Urothelium cell line (cell line): ENCODE data around the gene TMEM179.

Experiments used
- DNase-seq: peaks from one replicate; pipeline ENCODE4 v3.0.0; 2011; ENCODE audit warnings: low spot score, mixed read lengths
- FAIRE-seq: peaks from 2 replicates; lab custom pipeline; 2011; peaks lifted over from hg19 to GRCh38; lab: Jason Lieb, UNC

TMEM179 gene

GRCh38 chr14:104558231-104559027 is 46.1 kb downstream of the TMEM179 start:
- FAIRE-seq (no peak), DNase-seq (no peak)

GRCh38 chr14:104557766-104558165 is 46.8 kb downstream of the TMEM179 start:
- no peak for FAIRE-seq
- no peak for DNase-seq

DNA sequence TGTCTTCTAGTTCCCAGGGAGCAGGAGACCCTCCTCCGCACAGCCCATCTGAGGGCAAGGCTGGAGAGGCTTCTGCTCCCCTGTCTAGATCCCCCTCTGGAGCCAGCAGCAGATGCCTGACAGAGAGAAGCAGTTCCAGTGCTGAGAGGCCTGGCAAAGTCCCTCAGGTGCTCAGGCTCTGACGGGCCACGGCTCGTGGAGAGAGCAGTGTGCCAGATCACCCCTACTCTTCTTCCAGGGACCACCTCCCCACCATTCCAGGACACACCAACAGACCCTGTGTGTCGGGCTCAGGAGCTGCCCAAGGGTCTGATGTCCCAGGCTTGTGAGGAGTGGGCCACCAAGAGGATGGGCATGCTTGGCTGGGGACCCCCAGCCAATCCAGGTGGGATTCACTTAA is 47.5 kb downstream of the TMEM179 start:
- no peak for FAIRE-seq
- DNase-seq: no peak

- FAIRE-seq: no peak
- DNase-seq: no peak
Observed at GRCh38 chr14:104556256-104557021, 48.1 kb downstream of the TMEM179 start.

DNA sequence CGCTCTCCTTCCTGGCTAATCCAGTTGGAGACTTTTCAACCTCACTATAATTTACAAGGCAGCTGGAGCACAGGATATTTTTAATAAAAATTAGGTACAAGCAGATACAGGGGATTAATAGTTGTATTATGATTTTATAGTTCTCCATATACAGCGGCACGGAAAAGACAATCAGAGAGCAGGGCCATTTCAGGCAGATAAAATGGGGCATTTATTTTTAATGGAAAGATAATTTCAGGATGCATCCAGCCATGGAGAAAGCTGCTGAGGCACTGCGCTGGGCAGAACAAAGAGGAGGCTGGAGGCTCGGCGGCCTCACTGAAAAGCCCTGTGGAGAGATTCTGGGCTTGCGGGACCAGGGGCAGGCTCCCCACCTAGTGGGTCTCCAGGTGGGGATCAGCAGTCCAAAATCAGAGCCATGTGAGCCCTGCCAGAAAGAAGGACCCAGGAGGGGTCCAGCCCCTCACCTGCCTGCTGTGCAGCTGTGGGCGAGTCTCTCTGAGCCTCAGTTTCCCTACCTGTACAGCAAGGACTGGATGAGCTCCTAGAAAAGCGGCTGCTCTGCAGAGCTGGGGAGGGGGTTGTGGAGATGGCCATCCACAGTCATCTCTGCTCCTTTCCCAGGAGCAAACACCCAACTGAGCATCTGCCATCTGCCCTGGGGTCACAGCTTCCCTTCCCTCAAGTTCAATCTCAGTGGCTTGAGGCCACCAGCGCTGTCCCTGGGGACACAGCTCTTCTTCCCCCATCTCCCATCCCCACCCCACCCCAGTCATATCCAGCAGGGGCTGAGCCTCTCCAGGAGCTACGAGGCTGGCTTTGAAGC is 48.9 kb downstream of the TMEM179 start:
- no peak for DNase-seq
- no peak for FAIRE-seq

DNA sequence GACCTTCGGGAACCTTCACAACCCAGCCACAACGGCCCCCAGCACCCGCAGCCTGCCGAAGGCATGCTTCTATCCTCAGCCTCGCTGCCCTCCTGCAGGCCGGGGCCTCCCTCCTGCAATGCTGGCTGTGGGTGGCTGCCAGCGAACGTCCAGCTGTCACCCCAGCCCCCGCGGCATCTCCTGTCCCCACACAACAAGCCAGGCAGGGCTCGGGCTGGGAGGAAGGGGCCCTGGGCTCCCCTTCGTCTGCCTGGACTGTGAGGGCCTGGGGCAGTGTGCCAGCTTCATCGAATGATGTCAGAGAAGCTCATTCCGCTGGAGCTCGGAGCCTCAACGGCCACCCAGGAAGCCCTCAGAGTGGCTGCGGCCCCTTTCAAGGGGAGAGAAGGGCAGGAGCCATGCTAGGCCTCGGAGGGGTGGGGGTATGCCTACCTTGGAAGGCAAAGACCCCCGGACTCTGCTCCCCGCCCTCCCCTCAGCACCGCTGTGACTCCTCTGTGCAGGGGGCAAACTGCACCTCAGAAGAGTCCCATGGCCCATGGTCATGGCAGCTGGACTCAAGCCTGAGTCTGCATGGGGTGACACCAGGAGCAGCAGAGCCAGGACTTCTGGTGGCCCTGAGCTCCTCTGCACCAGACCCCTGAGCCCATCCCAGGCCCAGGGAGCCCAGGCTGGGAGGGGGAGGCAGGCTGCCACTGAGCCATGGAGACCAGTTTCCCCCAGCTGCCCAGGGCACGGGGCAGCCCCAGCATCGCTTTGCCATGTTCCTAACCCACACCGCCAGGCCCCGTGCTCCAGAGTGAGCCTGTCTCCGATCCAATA is 49.8 kb downstream of the TMEM179 start:
- FAIRE-seq (no peak), DNase-seq (no peak)

GRCh38 chr14:104554088-104554607 is 50.4 kb downstream of the TMEM179 start:
- FAIRE-seq: no peak
- DNase-seq: no peak

- FAIRE-seq: no peak
- DNase-seq: no peak
Observed at GRCh38 chr14:104553166-104554087, 51.1 kb downstream of the TMEM179 start.

DNA sequence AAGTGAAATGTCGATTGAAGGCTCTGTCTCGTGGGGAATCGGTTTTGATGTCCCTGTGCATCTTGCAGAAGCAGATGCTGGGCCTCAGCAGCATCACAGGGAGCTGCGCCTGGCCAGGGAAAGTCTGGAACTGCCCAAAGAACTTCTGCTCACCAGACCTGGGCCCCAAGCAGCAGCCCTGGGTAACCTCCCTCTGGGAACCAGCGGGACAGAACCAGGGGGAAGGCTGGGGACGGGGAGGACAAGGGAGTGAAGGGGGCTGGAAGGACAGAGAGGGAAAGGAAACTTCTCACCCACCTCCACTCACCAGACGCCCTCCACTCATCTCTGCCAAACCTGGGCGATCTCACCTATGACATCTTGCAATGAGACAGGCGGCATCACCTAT is 51.8 kb downstream of the TMEM179 start:
- no peak for DNase-seq
- no peak for FAIRE-seq

GRCh38 chr14:104551851-104552737 is 52.5 kb downstream of the TMEM179 start:
- DNase-seq (no peak), FAIRE-seq (no peak)

DNA sequence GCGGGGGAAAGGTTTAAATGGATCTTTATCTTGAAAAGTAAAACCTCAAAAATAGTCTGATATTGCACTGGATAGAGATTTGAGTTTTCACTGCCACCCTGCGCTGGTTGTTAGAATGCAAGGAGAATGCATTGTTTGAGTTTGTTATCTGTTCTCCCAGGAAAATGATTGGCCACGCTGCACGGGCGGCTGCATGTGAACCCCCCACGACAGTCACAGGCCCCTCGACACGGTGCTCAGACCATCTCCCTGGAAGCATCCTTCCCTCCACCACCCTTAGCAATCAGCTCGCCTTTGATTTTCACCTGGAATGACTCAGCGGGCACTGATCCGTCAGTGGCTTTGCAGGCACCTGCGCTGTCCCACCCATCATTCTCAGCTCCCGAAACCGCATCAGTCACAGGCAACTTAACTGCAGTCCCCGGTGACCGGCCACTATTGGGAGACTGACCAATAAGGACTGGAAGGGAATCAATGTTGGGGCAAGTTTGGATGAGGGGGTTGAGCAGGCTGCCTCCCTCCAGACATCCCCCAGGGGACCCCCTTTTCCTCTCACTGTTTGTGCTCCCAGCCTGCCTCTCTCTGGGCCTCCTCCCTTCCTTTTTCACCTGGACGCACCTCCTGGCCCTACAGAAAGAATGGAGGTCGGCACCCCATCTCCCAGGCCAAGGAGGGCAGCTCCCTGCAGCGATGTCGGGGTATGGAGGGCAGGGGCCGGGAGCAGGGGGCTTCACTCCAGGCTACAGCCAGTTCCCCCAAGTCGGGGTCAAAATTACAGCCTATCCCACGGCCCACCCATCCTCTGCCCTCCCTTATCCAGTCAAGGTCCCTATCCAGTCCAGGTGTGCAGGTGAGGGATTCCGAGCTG is 53.5 kb downstream of the TMEM179 start:
- DNase-seq (no peak), FAIRE-seq (no peak)

GRCh38 chr14:104550340-104550860 is 54.2 kb downstream of the TMEM179 start:
- DNase-seq (no peak), FAIRE-seq (no peak)

DNA sequence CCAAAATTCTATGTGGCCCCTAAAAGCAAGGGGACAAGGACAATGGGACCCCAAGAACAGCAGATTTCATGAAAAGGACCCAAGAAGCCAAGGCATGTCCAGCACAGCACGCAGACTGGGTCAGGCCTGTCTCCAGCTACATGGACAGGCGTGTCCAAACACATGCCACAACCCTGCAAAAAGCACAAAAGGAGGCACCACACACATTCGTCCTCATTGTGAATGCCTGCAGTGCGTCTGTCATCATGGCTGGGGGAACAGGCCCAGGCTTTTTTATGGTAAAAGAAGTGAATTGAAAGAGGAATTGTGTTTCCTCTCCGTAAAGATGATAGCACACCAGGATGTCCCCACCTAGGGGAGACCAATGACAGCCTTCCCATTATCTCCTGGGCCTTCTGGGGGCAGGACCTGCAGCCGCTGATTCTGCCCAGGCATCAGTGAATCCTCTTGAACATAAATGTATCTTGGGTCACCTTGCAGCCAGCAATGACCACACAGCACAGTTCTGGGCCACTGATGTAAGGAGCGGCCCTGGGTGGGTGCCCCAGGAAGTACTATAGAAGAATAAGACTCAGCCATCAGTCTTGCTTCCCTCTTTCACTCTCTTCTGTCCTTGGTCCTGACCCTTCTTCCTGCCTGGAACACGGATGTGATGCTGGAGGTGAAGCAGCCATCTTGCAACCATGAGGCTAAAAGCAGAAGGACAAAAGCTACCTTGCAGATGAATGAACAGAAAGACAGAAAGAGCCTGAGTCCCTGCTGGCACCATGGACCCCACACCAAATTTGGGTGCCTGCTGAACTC is 54.8 kb downstream of the TMEM179 start:
- DNase-seq (no peak), FAIRE-seq (no peak)

DNA sequence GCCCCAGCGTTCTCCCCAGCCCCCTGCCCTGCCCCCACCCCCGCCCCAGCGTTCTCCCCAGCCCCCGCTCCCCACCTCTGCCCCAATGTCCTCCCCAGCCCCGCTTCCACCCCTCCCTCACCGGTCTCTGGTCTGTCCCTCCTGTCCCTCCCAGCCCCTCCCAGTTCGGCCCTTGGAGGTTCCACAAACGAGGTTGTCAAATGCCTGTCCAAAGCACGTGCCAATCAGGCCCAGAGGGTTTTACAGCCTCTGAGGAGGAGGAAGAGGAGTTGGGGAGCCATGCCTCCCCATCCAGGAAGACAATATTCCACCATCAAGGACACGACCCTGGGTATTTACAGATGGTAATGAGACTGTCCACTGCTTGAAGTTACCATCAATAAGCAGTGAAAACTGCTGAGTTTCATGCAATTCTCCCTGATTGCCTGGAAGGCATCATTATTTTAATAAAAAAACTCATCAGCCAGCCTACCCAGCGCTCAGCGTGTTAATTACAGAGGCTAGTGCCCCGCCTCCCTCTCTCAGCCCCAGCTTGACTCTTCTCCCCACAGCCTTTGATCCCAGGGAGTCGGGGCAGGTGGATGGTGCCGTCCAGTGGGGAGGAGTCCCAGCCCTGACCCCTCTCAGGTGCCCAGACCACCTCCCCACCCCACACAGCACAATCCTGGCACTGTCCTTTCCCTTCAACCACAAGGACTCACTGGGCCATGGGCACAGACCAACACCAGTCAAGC is 55.6 kb downstream of the TMEM179 start:
- DNase-seq (no peak), FAIRE-seq (no peak)

DNA sequence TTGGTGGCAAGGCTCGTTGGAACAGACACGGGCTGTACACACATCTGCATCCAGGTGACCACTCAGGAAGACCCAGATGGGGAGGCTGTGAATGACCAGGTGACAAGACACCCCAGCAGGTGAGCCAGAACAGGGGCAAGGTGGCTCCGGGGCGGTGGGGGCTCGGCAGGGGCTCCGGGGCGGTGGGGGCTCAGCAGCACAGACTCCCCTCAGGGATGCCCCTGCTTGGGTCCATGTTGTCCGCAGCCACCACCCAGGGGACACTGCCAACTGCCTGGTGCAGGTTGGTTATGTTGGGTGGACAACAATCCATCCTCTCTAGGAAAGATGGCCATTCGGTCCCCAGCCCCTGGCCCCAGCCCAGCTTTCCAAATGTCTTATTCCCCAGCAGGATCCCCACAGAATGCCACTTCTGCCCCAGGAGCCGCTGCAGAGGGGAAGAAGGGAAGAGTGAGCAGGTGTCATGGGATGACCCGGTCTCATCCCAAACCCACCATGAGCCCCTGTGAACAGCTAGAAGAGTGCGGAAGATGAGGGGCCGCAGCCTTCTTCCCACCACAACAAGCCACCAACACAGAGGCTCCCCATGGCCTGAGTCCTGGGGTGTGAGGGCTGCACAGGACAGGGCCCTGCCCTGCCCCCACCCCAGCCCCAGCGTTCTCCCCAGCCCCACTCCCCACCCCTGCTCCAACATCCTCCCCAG is 56.4 kb downstream of the TMEM179 start:
- DNase-seq: no peak
- no peak for FAIRE-seq
